Activated T-helper 17 cell treated with anti-CD3 and anti-CD28 coated beads, Interleukin-2, amount 50 U/mL, for 72 hours (primary cell): ENCODE measurements around the gene YPEL1. TPM values are rescaled to one million over a fixed set of nuclear protein-coding genes. Genes with fewer than 3 reads are reported as not detected.
"Not testable (repeated sequence)": the region's sequence is repeated elsewhere in the genome, so short reads cannot be mapped to it uniquely, and the experiment has no call there.

ENCODE experiments used
- ATAC-seq: fragments of 150-1000 bp; cut with Tn5 transposase; replicated peaks from 2 replicates; pipeline ENCODE4 v1.10.0; 2021; ENCODE audit warnings: mild to moderate bottlenecking, moderate library complexity
- H3K27ac Mint-ChIP-seq: one replicate; pipeline ENCODE4 v1.8.0; 2022; ENCODE audit warnings: mixed read lengths
- H3K27me3 Mint-ChIP-seq: one replicate; pipeline ENCODE4 v1.8.0; 2022; ENCODE audit warnings: mixed read lengths
- H3K36me3 Mint-ChIP-seq: one replicate; pipeline ENCODE4 v1.8.0; 2022; ENCODE audit warnings: low read depth, mild to moderate bottlenecking, mixed read lengths
- H3K4me1 Mint-ChIP-seq: one replicate; pipeline ENCODE4 v1.8.0; 2022; ENCODE audit warnings: mixed read lengths
- H3K4me3 Mint-ChIP-seq: one replicate; pipeline ENCODE4 v1.8.0; 2022; ENCODE audit warnings: mild to moderate bottlenecking, mixed read lengths
- H3K9me3 Mint-ChIP-seq: one replicate; pipeline ENCODE4 v1.8.0; 2022; ENCODE audit warnings: mixed read lengths
- total RNA-seq, 2 donors: library from RNA; stranded (reverse); gene quantifications; one replicate each; pipeline ENCODE4 v1.2.3, GENCODE V29; 2022

Gene YPEL1
- total RNA-seq, 2 donors from 2014 or later: 0.91 to 4.6 TPM

DNA sequence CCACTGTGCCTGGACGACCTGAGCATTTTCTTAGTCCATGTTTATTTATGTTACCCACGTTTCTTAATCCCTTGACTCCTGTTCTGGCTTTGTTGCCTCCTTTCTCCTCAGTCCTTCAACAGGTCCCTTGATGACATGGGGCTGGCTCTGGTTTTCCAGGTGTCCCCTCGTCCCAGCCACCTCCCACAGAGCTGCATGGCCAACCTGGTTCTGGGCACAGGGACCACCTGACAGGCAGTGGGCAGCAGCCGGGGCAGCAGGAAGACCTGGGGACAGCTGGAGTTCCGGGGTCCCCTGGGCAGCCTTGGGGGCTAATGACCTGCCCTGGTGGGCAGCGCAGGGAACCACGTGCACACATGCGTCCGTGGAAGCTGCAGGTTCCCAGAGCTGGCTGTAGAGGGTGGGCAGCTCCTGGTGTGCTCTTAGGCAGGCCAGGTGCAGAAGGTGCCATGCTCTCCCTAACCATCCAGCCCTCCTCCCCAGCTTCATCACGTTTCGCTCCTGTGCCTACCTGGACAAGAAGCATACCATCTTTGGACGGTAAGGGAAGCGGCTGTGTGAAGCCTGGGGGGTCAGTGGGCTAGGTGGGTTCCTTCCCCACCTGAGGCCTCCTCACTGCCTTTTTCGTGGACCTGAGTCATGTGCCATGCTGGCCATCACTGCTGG, 42.1 kb downstream of the YPEL1 start:
- Mint-ChIP-seq H3K36me3 (peaks cover 88% of the 10 kb centered on the region), H3K9me3 (no peaks in the 10 kb centered on the region), H3K4me3 (no peak overlapping the region), H3K4me1 (peaks cover 6% of the 10 kb centered on the region), H3K27ac (no peak overlapping the region), H3K27me3 (no peaks in the 10 kb centered on the region)
- ATAC-seq: no peak

DNA sequence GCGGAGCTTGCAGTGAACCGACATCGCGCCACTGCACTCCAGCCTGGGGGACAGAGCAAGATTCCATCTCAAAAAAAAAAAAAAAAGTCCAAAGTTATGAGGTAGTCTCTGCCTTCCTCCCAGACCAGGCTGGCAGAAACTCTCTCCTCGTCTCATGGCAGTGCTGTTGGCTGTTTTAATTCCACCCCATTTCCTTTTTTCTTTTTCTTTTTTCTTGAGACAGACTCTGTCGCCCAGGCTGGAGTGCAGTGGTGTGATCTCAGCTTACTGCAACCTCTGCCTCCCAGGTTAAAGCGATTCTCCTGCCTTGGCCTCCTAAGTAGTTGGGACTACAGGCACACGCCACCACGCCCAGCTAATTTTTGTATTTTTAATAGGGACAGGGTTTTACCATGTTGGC, 42.7 kb downstream of the YPEL1 start:
- not testable (repeated sequence) for H3K9me3 Mint-ChIP-seq, H3K4me1 Mint-ChIP-seq, ATAC-seq, H3K4me3 Mint-ChIP-seq, H3K27me3 Mint-ChIP-seq, H3K27ac Mint-ChIP-seq
- peaks cover 84% of the 10 kb centered on the region for H3K36me3 Mint-ChIP-seq

DNA sequence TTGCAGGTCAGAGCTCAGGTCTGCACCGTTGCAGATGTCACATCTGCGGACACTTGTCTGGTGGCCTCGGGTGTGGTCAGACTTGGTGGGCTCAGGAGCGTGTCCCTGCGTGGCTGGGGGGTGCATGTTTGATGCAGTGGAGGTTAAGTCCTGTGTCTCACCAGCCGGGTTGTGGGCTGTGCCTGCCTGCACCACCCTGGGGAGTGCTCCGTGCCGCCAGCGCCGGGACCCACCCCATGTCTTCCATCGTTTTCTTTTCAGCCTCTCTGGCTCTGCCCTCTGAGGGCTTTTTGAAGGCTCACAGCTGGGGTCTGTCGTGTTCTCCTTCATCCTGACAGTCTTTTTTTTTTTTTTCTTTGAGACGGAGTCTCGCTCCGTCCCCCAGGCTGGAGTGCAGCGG, 43.8 kb downstream of the YPEL1 start:
- Mint-ChIP-seq H3K27ac (no peak overlapping the region), H3K36me3 (peaks cover 78% of the 10 kb centered on the region), H3K27me3 (no peaks in the 10 kb centered on the region), H3K9me3 (no peaks in the 10 kb centered on the region), H3K4me3 (no peak overlapping the region), H3K4me1 (peaks cover 6% of the 10 kb centered on the region)
- ATAC-seq: no peak

DNA sequence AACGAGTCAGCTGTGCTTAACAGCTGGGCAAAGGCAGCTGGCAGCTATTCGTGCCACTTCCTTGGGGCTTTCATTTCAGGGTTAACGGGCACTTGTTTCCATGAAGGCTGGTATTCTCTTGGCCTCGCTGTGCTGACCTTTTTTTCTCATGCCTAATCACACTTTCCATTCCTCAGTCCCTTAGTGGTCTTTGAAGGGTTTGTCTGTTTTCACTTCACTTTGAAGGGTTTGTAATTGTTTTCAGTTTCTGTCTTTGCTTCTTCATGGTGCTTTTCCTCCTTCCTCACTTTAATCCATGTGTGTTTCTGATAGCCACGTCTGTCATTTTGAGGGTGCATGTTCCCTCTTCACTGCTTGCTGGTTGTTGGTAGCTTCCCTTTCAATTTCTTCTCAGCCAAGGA, 45.2 kb downstream of the YPEL1 start:
- peak; percentile 77 for ATAC-seq
- Mint-ChIP-seq H3K27ac (peak overlapping the region; percentile 68), H3K27me3 (no peaks in the 10 kb centered on the region), H3K9me3 (no peaks in the 10 kb centered on the region), H3K36me3 (peaks cover 71% of the 10 kb centered on the region), H3K4me1 (peaks cover 6% of the 10 kb centered on the region), H3K4me3 (peak overlapping the region; percentile 44)

DNA sequence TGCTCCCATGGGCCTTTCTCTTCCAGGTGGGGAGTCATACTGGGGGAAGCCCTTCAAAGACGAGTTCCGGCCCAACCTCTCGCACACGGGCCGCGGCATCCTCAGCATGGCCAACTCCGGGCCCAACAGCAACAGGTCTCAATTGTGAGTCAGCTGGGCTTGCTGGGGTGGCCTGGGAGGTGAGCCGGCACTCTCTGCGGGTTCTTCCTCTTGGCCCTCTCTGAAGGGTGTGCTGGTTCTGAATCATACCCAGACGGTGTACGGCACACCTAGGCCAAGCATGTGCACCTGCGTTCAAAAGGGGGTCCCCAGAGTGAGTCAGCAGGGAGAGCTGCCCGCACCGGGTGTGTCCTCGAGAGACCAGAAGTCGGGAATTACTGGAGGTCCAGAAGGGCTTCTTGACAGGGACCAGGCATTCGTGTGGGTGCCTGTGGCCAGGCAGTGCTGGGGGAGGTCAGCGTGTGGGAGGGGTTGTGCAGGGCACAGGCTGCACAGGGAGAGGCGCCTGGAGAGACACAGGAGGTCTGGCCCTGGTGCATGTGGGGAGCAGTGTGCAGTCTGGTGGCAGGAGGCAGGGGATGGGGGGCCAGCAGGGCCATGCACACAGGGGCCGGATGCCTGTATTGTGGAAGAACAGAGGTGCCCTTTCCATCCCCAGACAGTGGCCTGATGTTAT, 46.8 kb downstream of the YPEL1 start:
- H3K27ac Mint-ChIP-seq: peak overlapping the region; percentile 41
- peaks cover 6% of the 10 kb centered on the region for H3K4me1 Mint-ChIP-seq
- H3K27me3 Mint-ChIP-seq: no peaks in the 10 kb centered on the region
- ATAC-seq: no peak
- peaks cover 73% of the 10 kb centered on the region for H3K36me3 Mint-ChIP-seq
- H3K9me3 Mint-ChIP-seq: no peaks in the 10 kb centered on the region
- H3K4me3 Mint-ChIP-seq: no peak overlapping the region

DNA sequence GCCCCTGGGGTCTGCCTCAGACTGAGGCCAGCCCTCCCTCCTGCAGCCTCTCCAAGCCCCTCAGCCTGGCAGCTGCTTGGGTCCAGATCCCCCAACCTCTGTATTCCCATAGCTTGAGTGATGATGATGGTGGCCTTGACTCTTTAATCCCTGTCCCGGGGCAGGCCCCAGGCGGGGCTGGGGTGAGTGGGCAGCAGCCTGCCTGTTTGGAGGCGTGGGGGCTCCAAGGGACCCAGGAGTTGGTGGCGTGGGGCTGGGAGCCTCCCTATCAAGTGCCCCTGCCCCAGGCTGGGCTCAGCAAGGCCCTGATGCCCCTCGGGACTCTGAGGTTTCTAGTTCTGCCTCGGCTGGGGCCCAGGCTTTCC, 47.3 kb downstream of the YPEL1 start:
- Mint-ChIP-seq H3K27me3 (no peaks in the 10 kb centered on the region), H3K9me3 (no peaks in the 10 kb centered on the region), H3K4me3 (no peak overlapping the region), H3K27ac (no peak overlapping the region), H3K36me3 (peaks cover 74% of the 10 kb centered on the region), H3K4me1 (peaks cover 6% of the 10 kb centered on the region)
- ATAC-seq: no peak

DNA sequence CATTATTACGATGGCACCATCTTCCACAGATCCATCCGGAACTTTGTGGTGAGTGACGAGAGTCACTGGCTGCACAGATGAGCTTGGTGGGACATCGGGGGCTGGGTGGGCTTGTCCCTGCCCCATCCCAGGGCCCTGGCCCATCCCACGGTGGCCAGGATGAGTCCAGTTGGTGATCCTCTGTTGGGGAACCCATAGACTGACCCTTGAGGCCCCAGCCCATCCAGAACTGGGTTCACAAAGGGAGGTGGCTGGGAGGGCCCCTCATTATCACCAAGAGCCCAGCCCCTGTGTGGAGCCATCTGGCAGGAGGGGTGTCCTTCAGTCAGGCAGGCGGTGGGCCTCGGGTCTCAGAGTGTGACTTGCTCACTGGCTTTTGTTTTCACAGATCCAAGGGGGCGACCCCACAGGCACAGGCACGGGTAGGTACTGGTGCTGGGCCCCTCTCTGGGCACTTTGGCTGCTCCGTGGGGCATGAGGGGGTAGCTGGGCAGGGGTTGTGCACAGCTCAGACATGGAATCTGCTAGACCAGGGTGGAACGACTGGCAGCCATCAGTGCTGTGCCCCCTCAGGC, 47.8 kb downstream of the YPEL1 start:
- no peak for ATAC-seq
- Mint-ChIP-seq H3K27me3 (no peaks in the 10 kb centered on the region), H3K27ac (no peak overlapping the region), H3K9me3 (no peaks in the 10 kb centered on the region), H3K4me3 (no peak overlapping the region), H3K4me1 (peaks cover 6% of the 10 kb centered on the region), H3K36me3 (peaks cover 70% of the 10 kb centered on the region)

DNA sequence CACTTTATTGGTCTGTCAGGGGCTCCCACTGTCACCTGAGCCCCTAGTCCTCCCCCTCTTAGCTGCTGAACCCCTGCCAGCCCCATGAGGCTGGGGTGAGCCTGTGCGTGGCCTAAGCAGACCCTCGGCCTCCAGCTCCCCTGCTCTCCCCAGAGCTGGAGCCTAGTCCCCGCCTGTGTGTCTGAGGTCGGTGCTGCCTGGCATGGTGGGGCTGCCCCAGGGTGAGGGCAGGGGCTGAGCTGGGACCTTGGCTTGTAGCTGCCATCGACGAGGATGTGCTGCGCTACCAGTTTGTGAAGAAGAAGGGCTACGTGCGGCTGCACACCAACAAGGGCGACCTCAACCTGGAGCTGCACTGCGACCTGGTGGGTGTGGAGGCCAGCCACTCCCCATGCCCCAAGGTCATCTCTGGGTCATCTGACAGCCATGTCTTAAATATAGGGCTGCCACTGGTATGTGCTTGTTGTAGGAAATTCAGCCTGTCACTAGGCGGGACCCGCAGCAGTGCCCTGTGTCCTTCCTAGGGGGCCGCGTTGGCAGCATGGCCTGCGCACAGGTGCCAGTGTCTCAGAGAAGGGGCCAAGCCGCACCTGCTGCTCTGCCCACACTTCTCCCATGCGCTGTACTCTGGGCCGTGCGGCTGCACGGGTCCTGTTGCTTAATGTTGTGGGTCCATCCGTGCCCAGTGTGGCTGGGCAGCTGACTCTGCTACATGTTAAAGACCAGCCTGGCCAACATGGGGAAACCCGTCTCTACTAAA, 48.8 kb downstream of the YPEL1 start:
- no peak for ATAC-seq
- no peak overlapping the region for H3K27ac Mint-ChIP-seq
- H3K36me3 Mint-ChIP-seq: peaks cover 67% of the 10 kb centered on the region
- peaks cover 6% of the 10 kb centered on the region for H3K4me1 Mint-ChIP-seq
- no peaks in the 10 kb centered on the region for H3K9me3 Mint-ChIP-seq
- no peak overlapping the region for H3K4me3 Mint-ChIP-seq
- no peaks in the 10 kb centered on the region for H3K27me3 Mint-ChIP-seq

DNA sequence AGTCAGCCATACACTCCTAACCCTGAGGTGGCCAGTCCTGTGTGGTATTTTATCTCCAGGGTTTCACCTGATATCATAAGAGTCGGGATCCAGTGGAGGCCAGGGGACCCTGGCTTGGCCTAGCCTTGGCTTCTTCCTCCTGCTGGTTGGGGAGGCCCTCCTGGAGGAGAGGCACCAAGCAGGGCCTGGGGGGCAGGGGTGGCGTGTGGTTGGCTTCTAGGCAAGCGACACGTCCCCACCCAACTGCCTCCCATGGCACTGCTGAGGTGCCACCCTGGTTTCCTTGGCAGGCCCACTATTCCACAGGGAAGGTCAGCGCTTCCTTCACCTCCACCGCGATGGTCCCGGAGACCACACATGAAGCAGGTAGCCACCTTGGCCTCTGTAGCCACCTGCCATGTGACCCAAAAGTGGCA, 49.4 kb downstream of the YPEL1 start:
- no peak overlapping the region for H3K27ac Mint-ChIP-seq
- H3K27me3 Mint-ChIP-seq: no peaks in the 10 kb centered on the region
- H3K4me1 Mint-ChIP-seq: peaks cover 6% of the 10 kb centered on the region
- no peak for ATAC-seq
- peaks cover 65% of the 10 kb centered on the region for H3K36me3 Mint-ChIP-seq
- H3K4me3 Mint-ChIP-seq: no peak overlapping the region
- H3K9me3 Mint-ChIP-seq: no peaks in the 10 kb centered on the region

DNA sequence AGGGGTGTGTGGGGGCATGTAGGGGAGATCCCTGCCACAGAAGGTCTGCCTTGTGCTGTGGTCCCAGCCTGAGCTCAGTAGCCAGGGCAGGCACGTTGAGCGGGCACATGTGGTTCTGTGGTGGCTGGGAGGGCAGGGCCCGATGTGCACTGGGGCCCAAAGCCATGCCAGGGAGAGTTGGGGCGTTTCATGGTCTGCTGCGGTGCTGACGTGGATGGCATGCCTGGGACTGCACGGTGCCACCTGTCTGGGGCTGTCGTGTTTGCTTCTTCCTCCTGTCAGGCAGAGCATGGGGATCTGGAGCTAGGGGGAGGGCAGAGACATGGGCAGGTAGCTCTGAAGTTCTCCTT, 50.5 kb downstream of the YPEL1 start:
- H3K4me3 Mint-ChIP-seq: no peak overlapping the region
- peak overlapping the region; percentile 38 for H3K27ac Mint-ChIP-seq
- no peaks in the 10 kb centered on the region for H3K9me3 Mint-ChIP-seq
- no peaks in the 10 kb centered on the region for H3K27me3 Mint-ChIP-seq
- peaks cover 60% of the 10 kb centered on the region for H3K36me3 Mint-ChIP-seq
- no peaks in the 10 kb centered on the region for H3K4me1 Mint-ChIP-seq
- no peak for ATAC-seq

DNA sequence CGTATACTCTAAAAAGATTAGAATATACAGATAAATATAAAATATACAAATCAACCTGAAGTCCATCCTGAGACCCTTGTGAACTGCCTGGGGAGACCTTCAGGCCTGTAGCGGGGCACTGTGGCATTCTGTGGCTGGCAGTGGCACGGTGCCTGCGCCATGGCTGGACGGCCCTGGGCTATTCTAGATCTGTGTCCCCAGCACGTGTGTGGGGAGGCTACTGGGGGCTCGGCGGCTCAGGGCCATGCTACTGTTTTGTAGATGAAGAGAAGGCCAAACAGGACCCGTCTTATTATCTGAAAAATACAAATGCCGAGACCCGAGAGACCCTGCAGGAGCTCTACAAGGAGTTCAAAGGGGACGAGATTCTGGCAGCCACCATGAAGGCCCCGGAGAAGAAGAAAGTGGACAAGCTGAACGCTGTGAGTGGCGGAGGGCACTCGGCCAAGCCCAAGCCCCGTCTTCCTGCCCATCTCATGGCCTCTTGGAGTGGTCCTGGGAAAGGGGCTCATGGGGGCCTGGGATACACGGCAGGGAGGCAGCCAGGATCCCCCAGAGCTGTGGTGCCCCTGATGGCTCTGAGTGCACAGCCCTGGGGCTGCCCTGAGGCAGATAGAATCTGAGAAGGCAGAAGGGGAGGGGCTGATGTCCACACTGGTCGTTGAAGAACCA, 51.0 kb downstream of the YPEL1 start:
- H3K4me1 Mint-ChIP-seq: no peaks in the 10 kb centered on the region
- H3K9me3 Mint-ChIP-seq: no peaks in the 10 kb centered on the region
- ATAC-seq: no peak
- H3K27ac Mint-ChIP-seq: peak overlapping the region; percentile 38
- H3K27me3 Mint-ChIP-seq: no peaks in the 10 kb centered on the region
- peaks cover 55% of the 10 kb centered on the region for H3K36me3 Mint-ChIP-seq
- no peak overlapping the region for H3K4me3 Mint-ChIP-seq

DNA sequence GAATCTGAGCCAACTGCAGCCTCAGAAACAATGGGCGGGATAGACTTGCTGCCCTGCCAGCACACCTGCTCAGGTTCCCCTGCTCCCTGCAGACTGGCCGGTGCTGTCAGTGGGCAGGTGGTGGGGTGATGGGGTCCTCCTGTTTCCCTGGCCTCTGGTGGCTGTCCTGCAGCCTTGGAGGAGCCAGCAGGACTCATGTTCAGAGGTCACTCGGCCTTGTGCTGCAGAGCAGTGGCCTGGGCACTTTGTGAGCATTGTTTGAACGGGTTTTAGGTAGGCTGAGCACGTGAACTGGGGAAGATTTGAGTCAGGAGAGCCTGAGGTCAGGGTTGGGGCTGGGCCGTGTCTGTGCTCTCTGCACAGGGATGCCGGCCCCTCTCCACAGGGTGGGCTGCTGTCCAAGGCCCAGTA, 52.2 kb downstream of the YPEL1 start:
- Mint-ChIP-seq H3K27ac (no peak overlapping the region), H3K36me3 (peaks cover 44% of the 10 kb centered on the region), H3K4me1 (no peaks in the 10 kb centered on the region), H3K4me3 (no peak overlapping the region), H3K9me3 (no peaks in the 10 kb centered on the region), H3K27me3 (no peaks in the 10 kb centered on the region)
- ATAC-seq: no peak

DNA sequence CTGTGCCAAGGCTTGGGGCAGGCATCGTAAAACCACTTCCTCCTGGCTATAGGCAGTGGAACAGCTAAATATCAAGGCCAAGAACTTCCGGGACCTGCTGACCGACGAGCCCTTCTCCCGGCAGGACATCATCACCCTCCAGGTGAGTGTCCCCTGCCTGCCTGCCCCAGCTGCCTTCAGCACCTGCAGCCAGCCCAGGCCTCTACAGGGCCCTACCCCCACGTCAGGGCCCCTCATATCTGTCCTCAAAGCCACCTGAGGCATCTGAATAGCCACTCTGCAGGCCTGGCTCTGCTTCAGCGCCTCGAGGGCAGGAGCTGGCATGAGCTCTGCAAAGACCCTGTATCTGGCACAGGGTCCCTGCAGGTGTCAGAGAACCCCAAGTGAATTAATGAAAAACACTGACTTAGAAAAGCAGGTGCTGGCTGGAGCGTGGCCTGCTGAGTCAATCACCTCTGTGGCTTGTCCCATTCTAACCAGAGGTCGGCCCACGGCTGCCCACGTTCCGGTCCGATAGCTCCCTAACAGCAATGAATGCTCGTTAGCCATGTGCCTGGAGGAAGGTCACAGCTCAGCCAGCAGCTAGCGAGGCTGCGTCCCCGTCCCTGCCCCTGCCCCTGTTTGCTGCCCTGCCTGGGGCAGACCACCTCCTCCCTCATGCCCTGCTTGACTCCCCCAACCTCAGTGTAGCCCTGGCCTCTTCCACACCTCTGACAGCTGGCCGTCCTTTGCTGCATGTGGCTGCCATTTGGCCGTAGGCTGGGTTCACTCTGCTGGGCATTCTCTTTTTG, 53.0 kb downstream of the YPEL1 start:
- Mint-ChIP-seq H3K9me3 (no peaks in the 10 kb centered on the region), H3K36me3 (peaks cover 44% of the 10 kb centered on the region), H3K4me3 (no peak overlapping the region), H3K27me3 (no peaks in the 10 kb centered on the region), H3K27ac (no peak overlapping the region), H3K4me1 (no peaks in the 10 kb centered on the region)
- no peak for ATAC-seq
